Left lung (tissue), 10 donors: ENCODE data around the gene CA14. TPM values are rescaled to one million over a fixed set of nuclear protein-coding genes. Genes with fewer than 3 reads are reported as not detected.

Experiments used
- ATAC-seq: fragments of 200-7000 bp; cut with Tn5 transposase; one replicate; pipeline ENCODE4 v1.9.1; 2020; ENCODE audit warnings: moderate library complexity
- DNase-seq, 4 donors: peaks; one replicate each; pipeline ENCODE4 v3.0.0-alpha.2; 2013 to 2020
- H3K27ac ChIP-seq, 2 donors: fragments of 200-600 bp; sonication (generic) in 1 of 2; one replicate each; pipeline versions ENCODE4 v1.5.0 to v1.8.0; 2020 to 2021
- H3K27me3 ChIP-seq, 2 donors: fragments of 200-600 bp; sonication (generic) in 1 of 2; one replicate each; pipeline versions ENCODE4 v1.5.0 to v1.8.0; 2020 to 2021
- H3K36me3 ChIP-seq, 2 donors: fragments of 200-600 bp; sonication (generic) in 1 of 2; one replicate each; pipeline versions ENCODE4 v1.5.0 to v1.8.0; 2020 to 2021
- H3K4me1 ChIP-seq, 2 donors: fragments of 200-600 bp; one replicate each; pipeline ENCODE4 v1.8.0; 2021
- H3K4me3 ChIP-seq, 2 donors: fragments of 200-600 bp; sonication (generic) in 1 of 2; one replicate each; pipeline versions ENCODE4 v1.5.0 to v1.8.0; 2020 to 2021; ENCODE audit warnings: mild to moderate bottlenecking in 1 of 2
- H3K9me3 ChIP-seq, 2 donors: fragments of 200-600 bp; sonication (generic) in 1 of 2; one replicate each; pipeline versions ENCODE4 v1.5.0 to v1.8.0; 2020 to 2021
- CTCF ChIP-seq, 2 donors: fragments of 200-600 bp; sonication (generic) in 1 of 2; IDR thresholded peaks; one replicate each; pipeline versions ENCODE4 v1.5.0 to v1.8.0; 2021; ENCODE audit warnings: antibody characterized with exemption in 2 of 2
- intact Hi-C, 2 donors: fragments of 100-400 bp; cut with DNase I; formaldehyde crosslinking; loops; one replicate each; pipeline versions ENCODE4 v1.11.2 to v1.14.2; 2022
- polyA plus RNA-seq, 6 donors: library from polyadenylated mRNA; unstranded; fragments of 120-200 nt; gene quantifications; one replicate each; pipeline ENCODE4 v1.2.1, GENCODE V29; 2013; ENCODE audit not compliant: insufficient read length in 6 of 6
- total RNA-seq, 2 donors: library from RNA; stranded (reverse); fragmentation: NEBNext Ultra II Directional; extraction: Animal tissue kit (Norgen Biotek cat#: 25700); gene quantifications; one replicate each; pipeline ENCODE4 v1.2.1, GENCODE V29; 2021
- donor health status: DM: no; HTN: yes; CAD: no.
- donor health status: DM: no; HTN: no; CAD: no.

CA14 gene
- total and polyA plus RNA-seq, 8 donors, result 0.18 to 5.7 (median 4.5) TPM

DNA sequence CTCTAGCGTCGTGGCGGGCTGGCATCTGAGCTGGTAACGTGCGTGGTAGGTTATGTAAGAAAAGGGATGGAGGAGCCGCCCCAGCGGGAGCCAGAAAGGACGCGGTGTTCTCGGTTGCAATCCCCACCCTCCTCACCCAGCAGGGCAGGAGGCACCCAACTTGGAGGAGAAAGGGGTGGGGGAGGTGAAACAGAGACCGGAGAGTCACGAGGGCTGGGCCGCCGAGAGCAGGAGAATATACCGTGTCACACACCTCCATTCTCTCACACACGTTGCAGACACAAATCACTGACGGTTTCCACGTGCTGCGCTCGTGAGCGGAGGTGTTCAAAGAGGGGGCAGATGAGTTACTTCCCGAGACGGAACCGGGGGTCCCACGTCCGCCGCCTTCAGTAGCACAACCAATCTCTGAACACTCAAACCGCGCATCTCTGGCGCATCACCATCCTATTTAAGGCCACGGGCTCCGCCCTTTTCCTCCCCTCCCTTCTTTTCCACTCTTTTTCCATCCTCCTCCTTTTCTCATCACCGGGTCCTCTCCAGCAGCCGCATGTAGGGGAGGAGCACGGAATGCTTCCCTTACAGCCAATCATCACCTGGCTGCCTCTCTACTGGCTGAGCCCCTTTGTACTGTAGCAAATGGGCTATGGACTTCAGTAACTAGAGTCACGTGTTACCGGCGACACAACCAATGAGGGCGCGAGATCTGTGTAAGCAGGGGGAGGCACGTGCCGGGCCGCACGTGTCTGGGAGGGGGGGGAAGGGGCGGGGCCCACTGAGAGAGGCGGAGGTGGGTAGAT, 24.4 kb downstream of the CA14 start, which contains the start of gene CIART:
CIART (plus strand) TSS at position 797 of the 800 bp plus-strand sequence. CDS start 714 bp downstream, outside the sequence.
- H3K36me3 ChIP-seq, result no peaks in the 10 kb centered on the region
- H3K27me3 ChIP-seq, result peaks cover 0 to 19% of the 10 kb centered on the region in 2 donors
- no peak for TF ChIP-seq CTCF (IDR thresholded peaks at IDR 0.05)
- H3K9me3 ChIP-seq, result no peaks in the 10 kb centered on the region
- intact Hi-C loops, result no loop called here
- peak within 1 kb of the TSS; percentile 60 to 75 for H3K27ac ChIP-seq
- peak; percentile 96 for ATAC-seq
- H3K4me1 ChIP-seq, result peaks cover 0 to 20% of the 10 kb centered on the region in 2 donors
- DNase-seq, result peak; percentile 83 to 96 (median 88)
- H3K4me3 ChIP-seq, result peak within 1 kb of the TSS; percentile 46 to 47

DNA sequence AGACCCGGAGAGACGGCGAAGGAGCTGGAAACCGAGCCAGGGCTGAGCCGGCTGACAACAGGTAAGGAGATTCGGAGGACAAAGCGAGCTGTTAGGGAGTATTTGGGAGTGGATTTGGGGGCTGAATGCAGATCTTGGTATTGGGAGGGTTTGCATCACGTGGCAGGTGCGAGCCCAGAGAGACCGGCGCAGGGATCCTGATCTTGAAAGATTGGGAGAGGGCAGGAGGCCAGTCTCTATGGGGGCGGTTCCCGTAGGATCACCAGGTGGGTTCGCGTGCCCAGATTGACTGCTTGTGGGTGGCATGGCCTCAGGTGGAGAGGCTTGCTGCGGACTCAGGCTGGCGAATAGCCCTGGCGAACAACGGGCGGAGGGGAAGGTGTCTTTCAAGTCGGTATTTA, 25.0 kb downstream of the CA14 start:
- Histone ChIP-seq H3K4me3 (peak overlapping the region; percentile 46 to 47), H3K9me3 (no peaks in the 10 kb centered on the region), H3K4me1 (peaks cover 0 to 20% of the 10 kb centered on the region in 2 donors), H3K27me3 (peaks cover 0 to 19% of the 10 kb centered on the region in 2 donors), H3K27ac (peak overlapping the region; percentile 10 to 75), H3K36me3 (no peaks in the 10 kb centered on the region)
- intact Hi-C loops, result no loop called here
- TF ChIP-seq CTCF (IDR thresholded peaks at IDR 0.05), result no peak
- peak; percentile 37 for ATAC-seq
- peak in 1 of 4 donors; percentile 46 for DNase-seq

- Histone ChIP-seq H3K9me3 (no peaks in the 10 kb centered on the region), H3K27me3 (peaks cover 0 to 19% of the 10 kb centered on the region in 2 donors), H3K27ac (no peak overlapping the region), H3K4me1 (peaks cover 0 to 20% of the 10 kb centered on the region in 2 donors), H3K36me3 (no peaks in the 10 kb centered on the region), H3K4me3 (no peak overlapping the region)
- DNase-seq (no peak), ATAC-seq (no peak)
- TF ChIP-seq CTCF (IDR thresholded peaks at IDR 0.05), result no peak
- intact Hi-C loops, result no loop called here
Observed at GRCh38 chr1:150283260-150283659, 25.7 kb downstream of the CA14 start.

DNA sequence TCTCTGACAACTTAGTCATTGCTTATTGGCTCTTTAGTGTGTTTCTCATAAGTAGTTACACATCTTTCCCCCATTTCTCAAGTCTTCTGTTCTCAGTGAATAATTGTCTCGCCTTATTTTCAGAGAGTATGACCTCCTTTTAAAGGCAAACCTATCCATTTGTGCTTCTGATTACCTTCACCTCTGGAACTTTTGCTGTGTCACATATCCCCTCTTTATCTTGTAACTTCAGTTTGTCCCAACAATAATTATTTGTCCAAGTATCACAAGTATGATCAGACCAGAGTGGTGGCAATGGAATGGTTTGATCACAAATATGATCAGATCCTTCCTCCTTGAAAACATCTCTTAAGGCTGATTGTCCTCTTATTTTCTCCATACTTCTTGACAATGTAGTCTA, 30.8 kb downstream of the CA14 start:
- H3K27me3 ChIP-seq, result no peaks in the 10 kb centered on the region
- no peaks in the 10 kb centered on the region for H3K9me3 ChIP-seq
- intact Hi-C loops, result no loop called here
- ATAC-seq (no peak), DNase-seq (no peak)
- no peak for TF ChIP-seq CTCF (IDR thresholded peaks at IDR 0.05)
- H3K4me3 ChIP-seq, result no peak overlapping the region
- H3K4me1 ChIP-seq, result peaks cover 0 to 5% of the 10 kb centered on the region in 2 donors
- H3K27ac ChIP-seq, result no peak overlapping the region
- H3K36me3 ChIP-seq, result no peaks in the 10 kb centered on the region

DNA sequence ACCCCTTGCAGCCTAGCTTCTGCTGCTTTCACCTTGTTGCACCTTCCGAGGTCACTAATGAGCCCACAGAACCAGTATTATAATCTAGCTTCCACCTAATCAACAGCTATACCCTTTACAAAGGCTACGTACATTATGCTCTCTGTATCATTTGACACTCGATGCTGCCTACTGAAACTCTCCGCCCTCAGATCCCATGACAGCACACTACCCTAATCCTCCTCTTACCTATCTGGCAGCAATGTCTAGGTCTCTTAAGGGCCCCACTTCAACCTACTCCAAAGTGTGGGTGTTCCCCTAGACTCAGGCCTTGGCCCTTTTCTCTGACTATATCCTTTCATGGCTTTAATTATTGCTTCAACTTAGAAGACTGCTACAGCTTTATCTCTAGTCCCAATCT, 31.2 kb downstream of the CA14 start:
- no peak for DNase-seq
- Histone ChIP-seq H3K9me3 (no peaks in the 10 kb centered on the region), H3K4me1 (peaks cover 0 to 7% of the 10 kb centered on the region in 2 donors), H3K27me3 (no peaks in the 10 kb centered on the region), H3K27ac (no peak overlapping the region), H3K4me3 (no peak overlapping the region), H3K36me3 (no peaks in the 10 kb centered on the region)
- TF ChIP-seq CTCF (IDR thresholded peaks at IDR 0.05), result no peak
- ATAC-seq, result no peak
- intact Hi-C loops, result no loop called here
